Activated CD8-positive, alpha-beta memory T cell treated with anti-CD3 and anti-CD28 coated beads for 36 hours (primary cell): ENCODE results near the gene RNU1-2. TPM values are rescaled to one million over a fixed set of nuclear protein-coding genes. Genes with fewer than 3 reads are reported as not detected.
"Not testable (repeated sequence)": the region's sequence is repeated elsewhere in the genome, so short reads cannot be mapped to it uniquely, and the experiment has no call there.

Source experiments
- CTCF ChIA-PET: fragments of 350-600 bp; sonication (Branson Sonifier 250); formaldehyde crosslinking; loops from one replicate; lab custom pipeline; 2021; ENCODE audit warnings: antibody characterized with exemption; lab: Charles Lee
- POLR2A ChIA-PET: fragments of 350-600 bp; sonication (Branson Sonifier 250); formaldehyde crosslinking; loops from one replicate; lab custom pipeline; 2021; ENCODE audit warnings: antibody characterized with exemption; lab: Charles Lee
- total RNA-seq, 2 experiments: library from RNA; stranded (reverse); gene quantifications; one replicate each; pipeline ENCODE4 v1.2.3, GENCODE V29; 2021

The RNU1-2 gene
- total RNA-seq, 2 experiments from 2014 or later, result 907 to 1,003 TPM

GRCh38 chr1:16905110-16905867 lies 9.5 kb downstream of the RNU1-2 start:
- POLR2A ChIA-PET, result interaction anchor here (0.6 to 1.9 kb wide), 9 partner anchors 9 to 743 kb away, joined by 3 to 14 read pairs (median 5); partner anchors contain the start of genes CROCC, RNU1-1 and RNU1-2
- CTCF ChIA-PET, result interaction anchor here (0.6 to 1.1 kb wide), 2 partner anchors 9 to 189 kb away, joined by 3 to 4 read pairs; no protein-coding TSS in a partner anchor

- CTCF ChIA-PET, result no interaction called here
Observed at GRCh38 chr1:16905868-16906702, 10.3 kb downstream of the RNU1-2 start.

GRCh38 chr1:16906873-16907272 lies 11.1 kb downstream of the RNU1-2 start:
- POLR2A ChIA-PET, result no interaction called here
- CTCF ChIA-PET, result no interaction called here

More at GRCh38 chr1:16905868-16906702, 10.3 kb downstream of the RNU1-2 start:
- POLR2A ChIA-PET, result interaction anchor here (0.7 to 1.9 kb wide), 4 partner anchors 9 to 744 kb away, joined by 3 to 14 read pairs (median 6); partner anchors contain the start of gene RNU1-1

GRCh38 chr1:16907870-16908758 lies 12.3 kb downstream of the RNU1-2 start:
- CTCF ChIA-PET, result no interaction called here
- POLR2A ChIA-PET, result no interaction called here

- CTCF ChIA-PET, POLR2A ChIA-PET: not testable (repeated sequence)
Observed at GRCh38 chr1:16911851-16912721, 16.3 kb downstream of the RNU1-2 start.

- CTCF ChIA-PET, POLR2A ChIA-PET: not testable (repeated sequence)
Observed at GRCh38 chr1:16912742-16913141, 17.0 kb downstream of the RNU1-2 start.

GRCh38 chr1:16913181-16913832 lies 17.5 kb downstream of the RNU1-2 start:
- POLR2A ChIA-PET, result no interaction called here
- CTCF ChIA-PET, result no interaction called here

GRCh38 chr1:16913833-16914662 lies 18.3 kb downstream of the RNU1-2 start:
- ChIA-PET CTCF (interaction anchor here (1.0 kb wide), 1 partner anchor 46 kb away, joined by 3 read pairs; no protein-coding TSS in a partner anchor), POLR2A (interaction anchor here (1.4 to 1.6 kb wide), 2 partner anchors 9 to 11 kb away, joined by 3 to 7 read pairs; no protein-coding TSS in a partner anchor)

- ChIA-PET POLR2A (interaction anchor here (1.4 to 1.6 kb wide), 2 partner anchors 10 to 12 kb away, joined by 3 to 7 read pairs; no protein-coding TSS in a partner anchor), CTCF (interaction anchor here (0.7 to 1.0 kb wide), 2 partner anchors 45 to 188 kb away, joined by 3 to 4 read pairs; no protein-coding TSS in a partner anchor)
Observed at GRCh38 chr1:16914928-16915626, 19.3 kb downstream of the RNU1-2 start.

- ChIA-PET CTCF (interaction anchor here (0.7 to 1.0 kb wide), 2 partner anchors 45 to 189 kb away, joined by 3 to 4 read pairs; no protein-coding TSS in a partner anchor), POLR2A (interaction anchor here (1.4 to 1.6 kb wide), 2 partner anchors 10 to 12 kb away, joined by 3 to 7 read pairs; no protein-coding TSS in a partner anchor)
Observed at GRCh38 chr1:16915627-16915973, 19.8 kb downstream of the RNU1-2 start.

- CTCF ChIA-PET, result interaction anchor here (0.7 kb wide), 1 partner anchor 189 kb away, joined by 4 read pairs; no protein-coding TSS in a partner anchor
- POLR2A ChIA-PET, result not testable (repeated sequence)
Observed at GRCh38 chr1:16916036-16916880, 20.5 kb downstream of the RNU1-2 start.

- POLR2A ChIA-PET, result no interaction called here
Observed at GRCh38 chr1:16918371-16918770, 22.6 kb downstream of the RNU1-2 start.

GRCh38 chr1:16918936-16919665 lies 23.3 kb downstream of the RNU1-2 start:
- POLR2A ChIA-PET, CTCF ChIA-PET: not testable (repeated sequence)

More at GRCh38 chr1:16918371-16918770, 22.6 kb downstream of the RNU1-2 start:
- CTCF ChIA-PET, result no interaction called here

- ChIA-PET POLR2A (no interaction called here), CTCF (interaction anchor here (0.6 kb wide), 1 partner anchor 21 kb away, joined by 3 read pairs; no protein-coding TSS in a partner anchor)
Observed at GRCh38 chr1:16920951-16921350, 25.2 kb downstream of the RNU1-2 start.
